Measurements from ENCODE around the gene PIK3IP1.
A peak's percentile ranks its signal among the peaks of the same experiment; 100 is the strongest.

DNA sequence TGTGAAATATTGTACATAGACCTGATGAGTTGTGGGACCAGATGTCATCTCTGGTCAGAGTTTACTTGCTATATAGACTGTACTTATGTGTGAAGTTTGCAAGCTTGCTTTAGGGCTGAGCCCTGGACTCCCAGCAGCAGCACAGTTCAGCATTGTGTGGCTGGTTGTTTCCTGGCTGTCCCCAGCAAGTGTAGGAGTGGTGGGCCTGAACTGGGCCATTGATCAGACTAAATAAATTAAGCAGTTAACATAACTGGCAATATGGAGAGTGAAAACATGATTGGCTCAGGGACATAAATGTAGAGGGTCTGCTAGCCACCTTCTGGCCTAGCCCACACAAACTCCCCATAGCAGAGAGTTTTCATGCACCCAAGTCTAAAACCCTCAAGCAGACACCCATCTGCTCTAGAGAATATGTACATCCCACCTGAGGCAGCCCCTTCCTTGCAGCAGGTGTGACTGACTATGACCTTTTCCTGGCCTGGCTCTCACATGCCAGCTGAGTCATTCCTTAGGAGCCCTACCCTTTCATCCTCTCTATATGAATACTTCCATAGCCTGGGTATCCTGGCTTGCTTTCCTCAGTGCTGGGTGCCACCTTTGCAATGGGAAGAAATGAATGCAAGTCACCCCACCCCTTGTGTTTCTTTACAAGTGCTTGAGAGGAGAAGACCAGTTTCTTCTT is 12.3 kb downstream of the PIK3IP1 start:
- TF ChIP-seq, protein P1, sequence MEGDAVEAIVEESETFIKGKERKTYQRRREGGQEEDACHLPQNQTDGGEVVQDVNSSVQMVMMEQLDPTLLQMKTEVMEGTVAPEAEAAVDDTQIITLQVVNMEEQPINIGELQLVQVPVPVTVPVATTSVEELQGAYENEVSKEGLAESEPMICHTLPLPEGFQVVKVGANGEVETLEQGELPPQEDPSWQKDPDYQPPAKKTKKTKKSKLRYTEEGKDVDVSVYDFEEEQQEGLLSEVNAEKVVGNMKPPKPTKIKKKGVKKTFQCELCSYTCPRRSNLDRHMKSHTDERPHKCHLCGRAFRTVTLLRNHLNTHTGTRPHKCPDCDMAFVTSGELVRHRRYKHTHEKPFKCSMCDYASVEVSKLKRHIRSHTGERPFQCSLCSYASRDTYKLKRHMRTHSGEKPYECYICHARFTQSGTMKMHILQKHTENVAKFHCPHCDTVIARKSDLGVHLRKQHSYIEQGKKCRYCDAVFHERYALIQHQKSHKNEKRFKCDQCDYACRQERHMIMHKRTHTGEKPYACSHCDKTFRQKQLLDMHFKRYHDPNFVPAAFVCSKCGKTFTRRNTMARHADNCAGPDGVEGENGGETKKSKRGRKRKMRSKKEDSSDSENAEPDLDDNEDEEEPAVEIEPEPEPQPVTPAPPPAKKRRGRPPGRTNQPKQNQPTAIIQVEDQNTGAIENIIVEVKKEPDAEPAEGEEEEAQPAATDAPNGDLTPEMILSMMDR (IDR thresholded peaks at IDR 0.05 in 8 of 11, conservative IDR thresholded peaks at IDR 0.05 in 3 of 11): no peak
- TF ChIP-seq POLR2A (IDR thresholded peaks at IDR 0.05): no peak
- peak in 2 of 3 donors; percentile 6 to 77 for TF ChIP-seq POLR2AphosphoS5 (IDR thresholded peaks at IDR 0.05)

Data from spleen (tissue), 7 donors.